ENCODE measurements around the gene ATL3. TPM values are rescaled to one million over a fixed set of nuclear protein-coding genes. Genes with fewer than 3 reads are reported as not detected.

The ATL3 gene
- total and polyA plus RNA-seq, 2 experiments from 2014 or later: 8.7 to 36.2 TPM

DNA sequence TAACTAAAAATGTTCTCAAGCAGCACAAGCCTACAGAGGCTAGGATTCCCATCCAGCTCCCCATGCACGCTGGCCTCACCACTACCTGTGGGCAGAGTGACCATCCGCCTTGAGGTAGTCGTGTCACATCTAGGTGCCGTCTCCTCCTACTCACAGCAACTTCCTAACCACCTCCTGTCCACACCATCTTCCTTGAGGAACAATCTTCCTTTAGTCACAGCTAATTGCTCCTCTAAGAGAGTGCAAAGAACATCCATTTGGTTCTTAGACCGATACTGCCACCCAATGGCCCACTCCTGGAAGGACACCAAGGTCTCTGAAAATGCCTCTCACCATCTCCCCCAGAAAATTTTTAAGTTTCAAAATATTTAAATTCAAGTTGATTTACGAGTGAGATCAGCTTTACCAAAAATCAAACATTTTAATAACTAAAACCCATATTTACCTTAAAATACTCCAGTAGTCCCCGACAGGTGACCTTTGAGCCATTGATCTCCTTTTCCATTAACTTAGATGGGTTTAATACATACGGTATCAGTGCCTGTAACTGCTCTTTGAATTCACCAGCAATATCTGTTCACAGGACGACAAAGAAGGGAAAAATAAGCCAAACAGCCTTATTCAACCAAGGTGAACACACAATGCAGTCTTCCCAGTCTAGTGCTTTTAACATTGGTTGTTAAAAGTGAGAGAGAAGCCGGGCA lies 35.3 kb downstream of the ATL3 start:
- H3K9me2 ChIP-seq (replicated peaks; ENCODE audit: insufficient read depth): no peaks in the 10 kb centered on the region
- no peak overlapping the region for H3K4me2 ChIP-seq
- H3K27me3 ChIP-seq: no peaks in the 10 kb centered on the region
- TF ChIP-seq EZH2phosphoT487 (IDR thresholded peaks at IDR 0.05; ENCODE audit: low read depth, severe bottlenecking, unreplicated experiment) (no peak), CTCF (IDR thresholded peaks at IDR 0.05; ENCODE audit: poor library complexity) (peak; percentile 83)
- H3K4me1 ChIP-seq (ENCODE audit: insufficient read depth): no peaks in the 10 kb centered on the region
- H4K20me1 ChIP-seq (ENCODE audit: insufficient read depth, poor library complexity, severe bottlenecking): no peaks in the 10 kb centered on the region
- no peak overlapping the region for H2AFZ ChIP-seq
- peaks cover 3% of the 10 kb centered on the region for H3K36me3 ChIP-seq (replicated peaks; ENCODE audit: insufficient read depth, low read depth)
- H3K9me3 ChIP-seq (ENCODE audit: low read depth): no peaks in the 10 kb centered on the region
- peak; percentile 82 for DNase-seq (ENCODE audit: low spot score)
- WGBS (ENCODE audit: low lambda C conversion rate, missing lambda C conversion rate): 55% methylated on average over 10 of the region's 10 CpGs
- H3K79me2 ChIP-seq: no peaks in the 10 kb centered on the region
- H3K4me3 ChIP-seq: no peak overlapping the region
- H3K27ac ChIP-seq: no peak overlapping the region

- Histone ChIP-seq H3K27ac (no peak overlapping the region), H3K36me3 (replicated peaks; ENCODE audit: insufficient read depth, low read depth) (peaks cover 3% of the 10 kb centered on the region), H3K4me2 (no peak overlapping the region), H3K27me3 (no peaks in the 10 kb centered on the region), H3K4me3 (no peak overlapping the region), H3K9me2 (replicated peaks; ENCODE audit: insufficient read depth) (no peaks in the 10 kb centered on the region), H4K20me1 (ENCODE audit: insufficient read depth, poor library complexity, severe bottlenecking) (no peaks in the 10 kb centered on the region), H3K9me3 (ENCODE audit: low read depth) (no peaks in the 10 kb centered on the region), H2AFZ (no peak overlapping the region), H3K4me1 (ENCODE audit: insufficient read depth) (no peaks in the 10 kb centered on the region), H3K79me2 (no peaks in the 10 kb centered on the region)
- TF ChIP-seq EZH2 (IDR thresholded peaks at IDR 0.05; ENCODE audit: borderline replicate concordance) (no peak), CTCF (IDR thresholded peaks at IDR 0.05; ENCODE audit: poor library complexity) (no peak), EZH2phosphoT487 (IDR thresholded peaks at IDR 0.05; ENCODE audit: low read depth, severe bottlenecking, unreplicated experiment) (no peak)
- WGBS (ENCODE audit: low lambda C conversion rate, missing lambda C conversion rate): 97% methylated on average over 3 of the region's 3 CpGs
- no peak for DNase-seq (ENCODE audit: low spot score)
Observed at GRCh38 chr11:63629426-63629825, 41.8 kb downstream of the ATL3 start.

DNA sequence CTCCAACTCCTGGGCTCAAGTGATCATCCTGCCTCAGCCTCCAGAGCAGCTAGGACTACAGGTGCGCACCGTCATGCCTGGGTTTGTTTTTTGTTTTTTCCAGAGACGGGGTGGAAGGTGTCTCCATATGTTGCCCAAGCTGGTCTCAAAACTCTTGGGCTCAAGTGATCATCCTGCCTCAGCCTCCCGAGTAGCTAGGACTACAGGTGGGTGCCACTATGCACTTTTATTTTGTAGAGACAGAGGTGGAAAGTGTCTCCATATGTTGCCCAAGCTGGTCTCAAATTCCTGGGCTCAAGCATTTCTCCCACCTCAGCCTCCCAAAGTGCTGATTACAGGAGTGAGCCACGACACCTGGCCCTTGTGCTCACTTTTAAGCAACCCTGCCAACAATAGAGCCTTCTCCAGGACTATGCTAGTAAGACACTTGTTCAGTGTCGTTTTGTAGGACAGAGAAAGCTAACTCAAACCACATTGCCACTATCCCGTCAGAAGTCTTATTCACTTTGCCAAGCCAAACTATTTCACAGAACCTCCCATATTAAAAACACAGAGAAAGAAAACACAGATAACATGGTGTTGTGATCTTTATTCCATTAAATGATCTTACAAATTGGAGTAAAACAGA lies 47.5 kb downstream of the ATL3 start:
- no peak overlapping the region for H3K27ac ChIP-seq

More for the DNA sequence above, 47.5 kb downstream of the ATL3 start:
- H2AFZ ChIP-seq: no peak overlapping the region
- no peaks in the 10 kb centered on the region for H3K27me3 ChIP-seq
- H3K4me3 ChIP-seq: no peak overlapping the region
- no peaks in the 10 kb centered on the region for H3K9me2 ChIP-seq (replicated peaks; ENCODE audit: insufficient read depth)
- WGBS (ENCODE audit: low lambda C conversion rate, missing lambda C conversion rate): 78% methylated on average over 7 of the region's 7 CpGs
- H4K20me1 ChIP-seq (ENCODE audit: insufficient read depth, poor library complexity, severe bottlenecking): no peaks in the 10 kb centered on the region
- H3K4me1 ChIP-seq (ENCODE audit: insufficient read depth): no peaks in the 10 kb centered on the region
- TF ChIP-seq EZH2 (IDR thresholded peaks at IDR 0.05; ENCODE audit: borderline replicate concordance) (no peak), EZH2phosphoT487 (IDR thresholded peaks at IDR 0.05; ENCODE audit: low read depth, severe bottlenecking, unreplicated experiment) (no peak), CTCF (IDR thresholded peaks at IDR 0.05; ENCODE audit: poor library complexity) (no peak)
- no peaks in the 10 kb centered on the region for H3K36me3 ChIP-seq (replicated peaks; ENCODE audit: insufficient read depth, low read depth)
- no peak overlapping the region for H3K4me2 ChIP-seq
- H3K9me3 ChIP-seq (ENCODE audit: low read depth): no peaks in the 10 kb centered on the region
- H3K79me2 ChIP-seq: no peaks in the 10 kb centered on the region
- no peak for DNase-seq (ENCODE audit: low spot score)

Measured in hepatocyte (in vitro differentiated cells).